SK-N-MC (cell line): Measurements from ENCODE around the gene HECA.

Source experiments
- EZH2 ChIP-seq: fragments of 200-600 bp; sonication (generic); IDR thresholded peaks from one replicate; pipeline ENCODE4 v1.6.1; 2017; ENCODE audit warnings: antibody characterized with exemption
- FOXP2 ChIP-seq: optimal IDR thresholded peaks from 2 replicates; pipeline ENCODE3; 2011; ENCODE audit warnings: mild to moderate bottlenecking, moderate library complexity; ENCODE audit not compliant: insufficient read depth; ENCODE audit errors: extremely low read length, control extremely low read depth

GRCh38 chr6:139219271-139219729, 84.4 kb downstream of the HECA start:
- TF ChIP-seq EZH2 (no peak), FOXP2 (no peak)
